CD8-positive, alpha-beta memory T cell (primary cell): Measurements from ENCODE around the gene KRTAP1-5. TPM values are rescaled to one million over a fixed set of nuclear protein-coding genes. Genes with fewer than 3 reads are reported as not detected.

Experiments used
- CTCF ChIA-PET: fragments of 350-600 bp; sonication (Branson Sonifier 250); formaldehyde crosslinking; loops from one replicate; lab custom pipeline; 2021; ENCODE audit warnings: antibody characterized with exemption; lab: Charles Lee
- POLR2A ChIA-PET: fragments of 350-600 bp; sonication (Branson Sonifier 250); formaldehyde crosslinking; loops from one replicate; lab custom pipeline; 2021; ENCODE audit warnings: antibody characterized with exemption; lab: Charles Lee
- DNase-seq, 5 donors: peaks; one replicate each; pipeline versions ENCODE4 v3.0.0 to v3.0.0-alpha.2; 2020 to 2022; ENCODE audit warnings: mixed read lengths in 1 of 5
- H3K27ac ChIP-seq: one replicate; pipeline ENCODE4 v1.7.0; 2013; ENCODE audit warnings: low read depth, mild to moderate bottlenecking, low read length, moderate library complexity
- H3K27me3 ChIP-seq: 2 replicates; pipeline ENCODE4 v1.7.0; 2013; ENCODE audit warnings: low read length, mild to moderate bottlenecking; ENCODE audit not compliant: insufficient read depth, poor library complexity, severe bottlenecking
- H3K36me3 ChIP-seq: 2 replicates; pipeline ENCODE4 v1.7.0; 2013; ENCODE audit warnings: mild to moderate bottlenecking, low read length, moderate library complexity; ENCODE audit not compliant: insufficient read depth
- H3K4me1 ChIP-seq: 2 replicates; pipeline ENCODE4 v1.7.0; 2013; ENCODE audit warnings: mild to moderate bottlenecking, low read length, moderate library complexity; ENCODE audit not compliant: insufficient read depth
- H3K4me3 ChIP-seq: 2 replicates; pipeline ENCODE4 v1.7.0; 2013; ENCODE audit warnings: mild to moderate bottlenecking, low read length
- H3K9me3 ChIP-seq: 2 replicates; pipeline ENCODE4 v1.7.0; 2013; ENCODE audit warnings: mild to moderate bottlenecking, low read length
- H3K27ac Mint-ChIP-seq, 8 donors: one replicate each; pipeline ENCODE4 v1.8.0; 2020 to 2021; ENCODE audit warnings: mixed read lengths in 8 of 8, mild to moderate bottlenecking in 6 of 8, inconsistent platforms in 3 of 8, moderate library complexity in 3 of 8
- H3K27me3 Mint-ChIP-seq, 2 donors: one replicate each; pipeline ENCODE4 v1.8.0; 2020 to 2021; ENCODE audit warnings: mixed read lengths in 2 of 2, mild to moderate bottlenecking in 1 of 2, moderate library complexity in 1 of 2
- H3K36me3 Mint-ChIP-seq, 3 donors: one replicate each; pipeline ENCODE4 v1.8.0; 2020 to 2021; ENCODE audit warnings: mixed read lengths in 3 of 3, inconsistent platforms in 1 of 3, mild to moderate bottlenecking in 1 of 3
- H3K4me1 Mint-ChIP-seq, 3 donors: one replicate each; pipeline ENCODE4 v1.8.0; 2020 to 2021; ENCODE audit warnings: mixed read lengths in 3 of 3, inconsistent platforms in 1 of 3, mild to moderate bottlenecking in 1 of 3
- H3K4me3 Mint-ChIP-seq, 7 donors: one replicate each; pipeline ENCODE4 v1.8.0; 2020 to 2021; ENCODE audit warnings: mixed read lengths in 7 of 7, mild to moderate bottlenecking in 6 of 7, moderate library complexity in 4 of 7, inconsistent platforms in 2 of 7
- H3K9me3 Mint-ChIP-seq, 5 donors: one replicate each; pipeline ENCODE4 v1.8.0; 2020 to 2022; ENCODE audit warnings: mixed read lengths in 5 of 5, mild to moderate bottlenecking in 3 of 5, moderate library complexity in 2 of 5, inconsistent platforms in 1 of 5
- polyA plus RNA-seq: library from polyadenylated mRNA; unstranded; fragments of 300-500 nt; fragmentation: Illumina TruSeq; gene quantifications from one replicate; pipeline ENCODE4 v1.2.3, GENCODE V29; 2021
- total RNA-seq, 2 experiments: library from RNA; stranded (reverse); gene quantifications; one replicate each; pipeline ENCODE4 v1.2.3, GENCODE V29; 2021

KRTAP1-5 gene
- total and polyA plus RNA-seq, 3 experiments from 2014 or later: not detected

DNA sequence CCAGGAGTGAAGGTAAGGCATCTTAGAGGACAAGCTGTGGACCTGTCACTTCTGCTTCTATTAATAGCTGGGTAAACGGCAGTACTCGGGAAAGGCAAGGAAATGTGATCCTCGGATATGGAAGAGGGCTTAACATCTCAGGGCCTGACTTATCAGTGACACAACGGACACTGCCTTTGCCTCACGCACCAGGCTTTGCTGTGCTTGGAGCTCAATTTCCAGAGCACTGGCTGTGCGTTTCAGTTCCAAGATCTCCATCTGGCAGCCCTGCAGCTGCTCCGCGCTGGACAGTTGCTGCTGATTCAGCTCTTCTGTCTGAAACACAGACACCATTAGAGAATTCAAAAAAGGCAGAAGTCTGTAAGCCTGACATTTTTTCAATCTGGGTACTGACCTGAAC, 46.4 kb downstream of the KRTAP1-5 start:
- no peaks in the 10 kb centered on the region for H3K9me3 ChIP-seq
- CTCF ChIA-PET: interaction anchor here (1.2 kb wide), 1 partner anchor 569 kb away, joined by 6 read pairs; no protein-coding TSS in a partner anchor
- H3K4me3 Mint-ChIP-seq: no peak overlapping the region
- no peak for DNase-seq
- no peaks in the 10 kb centered on the region for H3K4me1 ChIP-seq
- H3K27me3 Mint-ChIP-seq: peaks cover 19 to 60% of the 10 kb centered on the region in 2 donors
- H3K36me3 ChIP-seq: no peaks in the 10 kb centered on the region
- no peak overlapping the region for H3K4me3 ChIP-seq
- no peak overlapping the region for H3K27ac ChIP-seq
- no peak overlapping the region for H3K27ac Mint-ChIP-seq
- no peaks in the 10 kb centered on the region for H3K4me1 Mint-ChIP-seq
- H3K9me3 Mint-ChIP-seq: no peaks in the 10 kb centered on the region
- H3K36me3 Mint-ChIP-seq: no peaks in the 10 kb centered on the region
- POLR2A ChIA-PET: no interaction called here
- no peaks in the 10 kb centered on the region for H3K27me3 ChIP-seq

DNA sequence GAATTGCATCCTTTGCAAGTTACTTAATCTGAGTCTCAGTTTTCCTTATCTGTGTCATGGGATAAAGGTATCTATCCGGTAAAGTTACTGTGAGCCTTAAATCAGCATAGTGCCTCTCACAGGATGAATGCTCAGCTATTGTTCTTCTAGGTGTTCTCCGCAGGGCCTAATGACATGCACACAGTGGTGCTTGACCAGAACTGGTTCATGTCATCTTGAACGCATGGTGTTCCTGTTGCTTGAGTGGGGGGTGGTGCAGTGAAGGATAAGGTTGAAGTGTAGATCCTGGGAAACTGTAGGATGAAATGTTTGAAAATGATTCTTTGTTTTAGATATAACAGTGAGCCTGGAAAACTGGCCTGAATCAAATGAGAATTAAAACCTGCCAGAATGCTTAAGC, 46.9 kb downstream of the KRTAP1-5 start:
- Histone ChIP-seq H3K27ac (no peak overlapping the region), H3K4me3 (no peak overlapping the region), H3K4me1 (no peaks in the 10 kb centered on the region), H3K9me3 (no peaks in the 10 kb centered on the region), H3K36me3 (no peaks in the 10 kb centered on the region), H3K27me3 (no peaks in the 10 kb centered on the region)
- H3K9me3 Mint-ChIP-seq: no peaks in the 10 kb centered on the region
- no peak overlapping the region for H3K27ac Mint-ChIP-seq
- no peak for DNase-seq
- H3K4me3 Mint-ChIP-seq: no peak overlapping the region
- H3K36me3 Mint-ChIP-seq: no peaks in the 10 kb centered on the region
- no peaks in the 10 kb centered on the region for H3K4me1 Mint-ChIP-seq
- H3K27me3 Mint-ChIP-seq: peaks cover 21 to 65% of the 10 kb centered on the region in 2 donors
- POLR2A ChIA-PET: no interaction called here
- CTCF ChIA-PET: interaction anchor here (1.2 kb wide), 1 partner anchor 569 kb away, joined by 6 read pairs; no protein-coding TSS in a partner anchor

DNA sequence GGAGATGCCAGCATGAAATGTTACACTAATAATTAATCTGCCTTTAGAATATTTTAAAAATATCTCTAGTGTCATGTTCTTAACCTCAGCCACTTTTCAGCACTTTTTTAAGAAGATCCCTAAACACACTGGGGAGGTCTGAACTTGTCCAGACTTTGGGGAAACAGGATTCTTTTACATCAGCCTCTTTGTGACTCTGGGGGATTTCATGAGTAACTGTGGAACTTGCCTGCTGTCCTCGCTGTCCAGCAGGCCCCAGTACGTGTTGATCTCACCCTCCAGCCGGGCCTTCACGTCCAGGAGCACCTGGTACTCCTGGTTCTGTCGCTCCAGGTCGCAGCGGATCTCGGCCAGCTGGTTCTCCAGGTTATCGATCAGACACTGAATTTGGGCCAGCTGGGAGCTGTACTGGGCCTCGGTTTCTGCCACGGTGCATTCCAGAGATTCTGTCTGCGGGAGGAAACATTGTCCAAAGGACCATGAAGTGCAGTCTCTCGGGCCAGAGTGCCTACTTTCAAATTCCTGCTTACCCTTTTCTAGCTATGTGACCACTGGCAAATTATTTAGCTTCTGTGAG, 48.3 kb downstream of the KRTAP1-5 start:
- Mint-ChIP-seq H3K4me1 (no peaks in the 10 kb centered on the region), H3K36me3 (no peaks in the 10 kb centered on the region), H3K4me3 (no peak overlapping the region), H3K27me3 (peaks cover 21 to 60% of the 10 kb centered on the region in 2 donors), H3K9me3 (no peaks in the 10 kb centered on the region), H3K27ac (no peak overlapping the region)
- ChIA-PET CTCF (no interaction called here), POLR2A (no interaction called here)
- no peaks in the 10 kb centered on the region for H3K4me1 ChIP-seq
- no peaks in the 10 kb centered on the region for H3K27me3 ChIP-seq
- H3K4me3 ChIP-seq: no peak overlapping the region
- H3K9me3 ChIP-seq: no peaks in the 10 kb centered on the region
- no peak for DNase-seq
- no peaks in the 10 kb centered on the region for H3K36me3 ChIP-seq
- no peak overlapping the region for H3K27ac ChIP-seq

Other genes with a start within 250 kb of the KRTAP1-5 start
Only the 30 nearest of the 38 such genes appear.
- gene KRT10, start 204.6 kb downstream of the KRTAP1-5 start, total RNA-seq: 10 to 100 TPM; 57.5 to 61.9 TPM
- gene KRT10, start 204.6 kb downstream of the KRTAP1-5 start, polyA plus RNA-seq: 218 TPM
- not detected for gene KRT12, start 160.0 kb downstream of the KRTAP1-5 start, total RNA-seq
- gene KRT12, start 160.0 kb downstream of the KRTAP1-5 start, polyA plus RNA-seq: not detected
- gene KRT20, start 142.0 kb downstream of the KRTAP1-5 start, total RNA-seq: not detected
- gene KRT20, start 142.0 kb downstream of the KRTAP1-5 start, polyA plus RNA-seq: not detected
- gene KRT23, start 89.6 kb downstream of the KRTAP1-5 start, total RNA-seq: not detected
- gene KRT23, start 89.6 kb downstream of the KRTAP1-5 start, polyA plus RNA-seq: not detected
- not detected for gene KRT39, start 60.3 kb downstream of the KRTAP1-5 start, total RNA-seq
- not detected for gene KRT39, start 60.3 kb downstream of the KRTAP1-5 start, polyA plus RNA-seq
- not detected for gene KRT40, start 42.9 kb downstream of the KRTAP1-5 start, total RNA-seq
- gene KRT40, start 42.9 kb downstream of the KRTAP1-5 start, polyA plus RNA-seq: not detected
- gene KRTAP3-3, start 33.0 kb downstream of the KRTAP1-5 start, total RNA-seq: not detected
- gene KRTAP3-3, start 33.0 kb downstream of the KRTAP1-5 start, polyA plus RNA-seq: not detected
- not detected for gene KRTAP3-2, start 27.3 kb downstream of the KRTAP1-5 start, total RNA-seq
- not detected for gene KRTAP3-2, start 27.3 kb downstream of the KRTAP1-5 start, polyA plus RNA-seq
- not detected for gene KRTAP3-1, start 18.1 kb downstream of the KRTAP1-5 start, total RNA-seq
- not detected for gene KRTAP3-1, start 18.1 kb downstream of the KRTAP1-5 start, polyA plus RNA-seq
- gene KRTAP1-4, start 3.0 kb upstream of the KRTAP1-5 start, total RNA-seq: not detected
- not detected for gene KRTAP1-4, start 3.0 kb upstream of the KRTAP1-5 start, polyA plus RNA-seq
- not detected for gene KRTAP1-3, start 7.7 kb upstream of the KRTAP1-5 start, total RNA-seq
- not detected for gene KRTAP1-3, start 7.7 kb upstream of the KRTAP1-5 start, polyA plus RNA-seq
- gene KRTAP1-1, start 14.2 kb upstream of the KRTAP1-5 start, total RNA-seq: not detected
- not detected for gene KRTAP1-1, start 14.2 kb upstream of the KRTAP1-5 start, polyA plus RNA-seq
- gene KRTAP2-1, start 20.1 kb upstream of the KRTAP1-5 start, total RNA-seq: not detected
- not detected for gene KRTAP2-1, start 20.1 kb upstream of the KRTAP1-5 start, polyA plus RNA-seq
- gene KRTAP2-2, start 28.0 kb upstream of the KRTAP1-5 start, total RNA-seq: not detected
- gene KRTAP2-2, start 28.0 kb upstream of the KRTAP1-5 start, polyA plus RNA-seq: not detected
- gene KRTAP2-3, start 32.9 kb upstream of the KRTAP1-5 start, total RNA-seq: not detected
- not detected for gene KRTAP2-3, start 32.9 kb upstream of the KRTAP1-5 start, polyA plus RNA-seq
- not detected for gene KRTAP2-4, start 38.7 kb upstream of the KRTAP1-5 start, total RNA-seq
- not detected for gene KRTAP2-4, start 38.7 kb upstream of the KRTAP1-5 start, polyA plus RNA-seq
- not detected for gene KRTAP4-7, start 56.9 kb upstream of the KRTAP1-5 start, total RNA-seq
- not detected for gene KRTAP4-7, start 56.9 kb upstream of the KRTAP1-5 start, polyA plus RNA-seq
- not detected for gene KRTAP4-8, start 70.9 kb upstream of the KRTAP1-5 start, total RNA-seq
- gene KRTAP4-8, start 70.9 kb upstream of the KRTAP1-5 start, polyA plus RNA-seq: not detected
- gene KRTAP4-16, start 75.0 kb upstream of the KRTAP1-5 start, total RNA-seq: not detected
- gene KRTAP4-16, start 75.0 kb upstream of the KRTAP1-5 start, polyA plus RNA-seq: not detected
- gene KRTAP4-9, start 78.2 kb upstream of the KRTAP1-5 start, total RNA-seq: not detected
- not detected for gene KRTAP4-9, start 78.2 kb upstream of the KRTAP1-5 start, polyA plus RNA-seq
- not detected for gene KRTAP4-11, start 91.2 kb upstream of the KRTAP1-5 start, total RNA-seq
- gene KRTAP4-11, start 91.2 kb upstream of the KRTAP1-5 start, polyA plus RNA-seq: not detected
- gene KRTAP4-12, start 97.0 kb upstream of the KRTAP1-5 start, total RNA-seq: not detected
- not detected for gene KRTAP4-12, start 97.0 kb upstream of the KRTAP1-5 start, polyA plus RNA-seq
- gene KRTAP4-6, start 113.3 kb upstream of the KRTAP1-5 start, total RNA-seq: not detected
- 0.35 TPM for gene KRTAP4-6, start 113.3 kb upstream of the KRTAP1-5 start, polyA plus RNA-seq
- not detected for gene KRTAP4-5, start 122.6 kb upstream of the KRTAP1-5 start, total RNA-seq
- not detected for gene KRTAP4-5, start 122.6 kb upstream of the KRTAP1-5 start, polyA plus RNA-seq
- not detected for gene KRTAP4-4, start 133.5 kb upstream of the KRTAP1-5 start, total RNA-seq
- gene KRTAP4-4, start 133.5 kb upstream of the KRTAP1-5 start, polyA plus RNA-seq: not detected
- gene KRTAP4-3, start 141.0 kb upstream of the KRTAP1-5 start, total RNA-seq: not detected
- gene KRTAP4-3, start 141.0 kb upstream of the KRTAP1-5 start, polyA plus RNA-seq: not detected
- gene KRTAP4-2, start 151.0 kb upstream of the KRTAP1-5 start, total RNA-seq: not detected
- not detected for gene KRTAP4-2, start 151.0 kb upstream of the KRTAP1-5 start, polyA plus RNA-seq
- gene KRTAP4-1, start 157.7 kb upstream of the KRTAP1-5 start, total RNA-seq: not detected
- not detected for gene KRTAP4-1, start 157.7 kb upstream of the KRTAP1-5 start, polyA plus RNA-seq
- not detected for gene KRTAP9-1, start 162.7 kb upstream of the KRTAP1-5 start, total RNA-seq
- gene KRTAP9-1, start 162.7 kb upstream of the KRTAP1-5 start, polyA plus RNA-seq: not detected
- gene KRTAP9-2, start 199.4 kb upstream of the KRTAP1-5 start, total RNA-seq: not detected
- gene KRTAP9-2, start 199.4 kb upstream of the KRTAP1-5 start, polyA plus RNA-seq: not detected